Type B pancreatic cell (in vitro differentiated cells): ENCODE results near the gene TMEM117. TPM values are rescaled to one million over a fixed set of nuclear protein-coding genes. Genes with fewer than 3 reads are reported as not detected.

Experiments
- DNase-seq: peaks from one replicate; pipeline ENCODE4 v3.0.0; 2021; ENCODE audit warnings: mixed read lengths; ENCODE audit not compliant: unreplicated experiment; ENCODE audit errors: extremely low spot score
- H3K27ac Mint-ChIP-seq: 2 replicates; pipeline ENCODE4 v1.8.0; 2021; ENCODE audit warnings: mild to moderate bottlenecking, mixed read lengths
- H3K27me3 Mint-ChIP-seq: 2 replicates; pipeline ENCODE4 v1.8.0; 2021; ENCODE audit warnings: mixed read lengths
- H3K36me3 Mint-ChIP-seq: 2 replicates; pipeline ENCODE4 v1.8.0; 2021; ENCODE audit warnings: mixed read lengths
- H3K4me1 Mint-ChIP-seq: one replicate; pipeline ENCODE4 v1.8.0; 2021; ENCODE audit warnings: mixed read lengths; ENCODE audit not compliant: unreplicated experiment
- H3K4me3 Mint-ChIP-seq: 2 replicates; pipeline ENCODE4 v1.8.0; 2021; ENCODE audit warnings: mild to moderate bottlenecking, mixed read lengths
- H3K9me3 Mint-ChIP-seq: 2 replicates; pipeline ENCODE4 v1.8.0; 2021; ENCODE audit warnings: mixed read lengths
- CTCF ChIP-seq: fragments of 200-600 bp; sonication (generic); conservative IDR thresholded peaks from 2 replicates; pipeline ENCODE4 v1.5.0; 2021; ENCODE audit warnings: antibody characterized with exemption, mild to moderate bottlenecking
- long read RNA-seq: library from polyadenylated mRNA; unstranded; transcript quantifications from one replicate; pipeline ENCODE4 v2.0.0, GENCODE V29; 2020
- total RNA-seq: library from RNA; stranded (reverse); gene quantifications from 2 replicates; pipeline ENCODE4 v1.2.1, GENCODE V29; 2021; ENCODE audit warnings: low replicate concordance

Gene TMEM117
- 14.3 and 22.0 TPM in 2 replicates for total RNA-seq
- long read RNA-seq, transcript TMEM117-201 (8 exons, 2,758 nt): major isoform, 37 of 50 reads
- long read RNA-seq, partial matches to known transcripts: 1 of 50 reads
- long read RNA-seq, other reads (novel, unspliced or antisense): 12 of 50 reads

GRCh38 chr12:43835656-43836474 lies at the start of gene TMEM117:
TMEM117 (plus strand) TSS chr12:43836081.
- TF ChIP-seq CTCF: no peak
- DNase-seq: peak; percentile 77
- peak within 1 kb of the TSS; percentile 89 for H3K27ac Mint-ChIP-seq
- H3K36me3 Mint-ChIP-seq: peaks cover 7% of the 10 kb centered on the region
- no peaks in the 10 kb centered on the region for H3K9me3 Mint-ChIP-seq
- H3K4me1 Mint-ChIP-seq: peaks cover 6% of the 10 kb centered on the region
- H3K4me3 Mint-ChIP-seq: peak within 1 kb of the TSS; percentile 93
- no peaks in the 10 kb centered on the region for H3K27me3 Mint-ChIP-seq

- Mint-ChIP-seq H3K4me3 (no peak overlapping the region), H3K36me3 (peaks cover 4% of the 10 kb centered on the region), H3K27me3 (no peaks in the 10 kb centered on the region), H3K9me3 (no peaks in the 10 kb centered on the region), H3K4me1 (no peaks in the 10 kb centered on the region), H3K27ac (no peak overlapping the region)
- no peak for DNase-seq
- no peak for TF ChIP-seq CTCF
These were observed 48.8 kb upstream of the TMEM117 start for GRCh38 chr12:43786899-43787693.

GRCh38 chr12:43789941-43790340 lies 45.9 kb upstream of the TMEM117 start:
- no peak for TF ChIP-seq CTCF
- no peaks in the 10 kb centered on the region for H3K9me3 Mint-ChIP-seq
- no peaks in the 10 kb centered on the region for H3K27me3 Mint-ChIP-seq
- H3K4me3 Mint-ChIP-seq: no peak overlapping the region
- DNase-seq: no peak
- peaks cover 10% of the 10 kb centered on the region for H3K36me3 Mint-ChIP-seq
- H3K4me1 Mint-ChIP-seq: no peaks in the 10 kb centered on the region
- no peak overlapping the region for H3K27ac Mint-ChIP-seq

- H3K4me3 Mint-ChIP-seq: peak overlapping the region; percentile 54
- no peaks in the 10 kb centered on the region for H3K27me3 Mint-ChIP-seq
- TF ChIP-seq CTCF: no peak
- H3K9me3 Mint-ChIP-seq: no peaks in the 10 kb centered on the region
- H3K36me3 Mint-ChIP-seq: peaks cover 30% of the 10 kb centered on the region
- no peaks in the 10 kb centered on the region for H3K4me1 Mint-ChIP-seq
- H3K27ac Mint-ChIP-seq: no peak overlapping the region
- no peak for DNase-seq
These were observed 40.1 kb upstream of the TMEM117 start for GRCh38 chr12:43795716-43796280.

- TF ChIP-seq CTCF: no peak
- Mint-ChIP-seq H3K4me3 (no peak overlapping the region), H3K27ac (no peak overlapping the region), H3K9me3 (no peaks in the 10 kb centered on the region), H3K36me3 (peaks cover 27% of the 10 kb centered on the region), H3K27me3 (no peaks in the 10 kb centered on the region), H3K4me1 (no peaks in the 10 kb centered on the region)
- no peak for DNase-seq
These were observed 38.2 kb upstream of the TMEM117 start for GRCh38 chr12:43797561-43798217.
